DMS114 treated with DMSO at 0.1 percent for 48 hours (cell line): ENCODE measurements around the gene FSIP1.

Experiments
- DNase-seq: peaks from one replicate; lab custom pipeline; 2025; ENCODE audit not compliant: unreplicated experiment; lab: John Stamatoyannopoulos, UW

FSIP1 gene

GRCh38 chr15:39792844-39793335 lies 10.2 kb upstream of the FSIP1 start:
- no peak for DNase-seq

GRCh38 chr15:39792025-39792843 lies 9.6 kb upstream of the FSIP1 start:
- no peak for DNase-seq

- DNase-seq = no peak
Observed at GRCh38 chr15:39789736-39790135, 7.1 kb upstream of the FSIP1 start.

GRCh38 chr15:39788800-39789565 lies 6.3 kb upstream of the FSIP1 start:
- DNase-seq = no peak

- DNase-seq = no peak
Observed at GRCh38 chr15:39788108-39788507, 5.5 kb upstream of the FSIP1 start.

- no peak for DNase-seq
Observed at GRCh38 chr15:39787479-39787878, 4.8 kb upstream of the FSIP1 start.

GRCh38 chr15:39786447-39787056 lies 3.9 kb upstream of the FSIP1 start:
- DNase-seq = peak; percentile 62

- DNase-seq = no peak
Observed at GRCh38 chr15:39785841-39786240, 3.2 kb upstream of the FSIP1 start.

GRCh38 chr15:39785139-39785538 lies 2.5 kb upstream of the FSIP1 start:
- no peak for DNase-seq

- no peak for DNase-seq
Observed at GRCh38 chr15:39784638-39785037, 2.0 kb upstream of the FSIP1 start.

GRCh38 chr15:39784125-39784524 lies 1.5 kb upstream of the FSIP1 start:
- DNase-seq = no peak

GRCh38 chr15:39783244-39783820 lies 691 bp upstream of the FSIP1 start:
- DNase-seq = no peak

- no peak for DNase-seq
Observed at GRCh38 chr15:39781967-39782302, 706 bp downstream of the FSIP1 start.

GRCh38 chr15:39781147-39781966 lies 1.3 kb downstream of the FSIP1 start:
- no peak for DNase-seq

GRCh38 chr15:39778021-39778420 lies 4.6 kb downstream of the FSIP1 start:
- DNase-seq = no peak

- no peak for DNase-seq
Observed at GRCh38 chr15:39777496-39777895, 5.1 kb downstream of the FSIP1 start.

GRCh38 chr15:39776068-39776467 lies 6.6 kb downstream of the FSIP1 start:
- no peak for DNase-seq

GRCh38 chr15:39774688-39775267 lies 7.9 kb downstream of the FSIP1 start:
- DNase-seq = no peak

GRCh38 chr15:39770748-39771689 lies 11.6 kb downstream of the FSIP1 start:
- no peak for DNase-seq
